Measurements from ENCODE around the gene GTF2F1. TPM values are rescaled to one million over a fixed set of nuclear protein-coding genes. Genes with fewer than 3 reads are reported as not detected.
A peak's percentile ranks its signal among the peaks of the same experiment; 100 is the strongest.

GTF2F1 gene
- 63.3 and 72.4 TPM in 2 replicates for total RNA-seq (ENCODE audit: low replicate concordance)
- long read RNA-seq, transcript GTF2F1-201 (13 exons, 2,731 nt): major isoform, 60 of 75 reads
- long read RNA-seq, partial matches to known transcripts: 7 of 75 reads
- long read RNA-seq, other reads (novel, unspliced or antisense): 8 of 75 reads

GRCh38 chr19:6393074-6393982 is at the start of gene GTF2F1:
TSS of gene GTF2F1 (minus strand) at chr19:6393164. CDS start at chr19:6392995, 169 bp downstream.
- TF ChIP-seq, protein P1, sequence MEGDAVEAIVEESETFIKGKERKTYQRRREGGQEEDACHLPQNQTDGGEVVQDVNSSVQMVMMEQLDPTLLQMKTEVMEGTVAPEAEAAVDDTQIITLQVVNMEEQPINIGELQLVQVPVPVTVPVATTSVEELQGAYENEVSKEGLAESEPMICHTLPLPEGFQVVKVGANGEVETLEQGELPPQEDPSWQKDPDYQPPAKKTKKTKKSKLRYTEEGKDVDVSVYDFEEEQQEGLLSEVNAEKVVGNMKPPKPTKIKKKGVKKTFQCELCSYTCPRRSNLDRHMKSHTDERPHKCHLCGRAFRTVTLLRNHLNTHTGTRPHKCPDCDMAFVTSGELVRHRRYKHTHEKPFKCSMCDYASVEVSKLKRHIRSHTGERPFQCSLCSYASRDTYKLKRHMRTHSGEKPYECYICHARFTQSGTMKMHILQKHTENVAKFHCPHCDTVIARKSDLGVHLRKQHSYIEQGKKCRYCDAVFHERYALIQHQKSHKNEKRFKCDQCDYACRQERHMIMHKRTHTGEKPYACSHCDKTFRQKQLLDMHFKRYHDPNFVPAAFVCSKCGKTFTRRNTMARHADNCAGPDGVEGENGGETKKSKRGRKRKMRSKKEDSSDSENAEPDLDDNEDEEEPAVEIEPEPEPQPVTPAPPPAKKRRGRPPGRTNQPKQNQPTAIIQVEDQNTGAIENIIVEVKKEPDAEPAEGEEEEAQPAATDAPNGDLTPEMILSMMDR (conservative IDR thresholded peaks at IDR 0.05): peak; percentile 26
- Mint-ChIP-seq H3K4me3 (peak within 1 kb of the TSS; percentile 96), H3K9me3 (no peaks in the 10 kb centered on the region), H3K36me3 (peaks cover 8% of the 10 kb centered on the region), H3K4me1 (ENCODE audit: unreplicated experiment) (peaks cover 17% of the 10 kb centered on the region), H3K27ac (peak within 1 kb of the TSS; percentile 94), H3K27me3 (no peaks in the 10 kb centered on the region)
- peak; percentile 97 for DNase-seq (ENCODE audit: extremely low spot score, unreplicated experiment)

GRCh38 chr19:6442087-6442688 is 49.2 kb upstream of the GTF2F1 start:
- TF ChIP-seq, protein P1 (conservative IDR thresholded peaks at IDR 0.05): no peak
- Mint-ChIP-seq H3K4me3 (no peak overlapping the region), H3K27me3 (no peaks in the 10 kb centered on the region), H3K36me3 (peaks cover 21% of the 10 kb centered on the region), H3K4me1 (ENCODE audit: unreplicated experiment) (no peaks in the 10 kb centered on the region), H3K27ac (no peak overlapping the region), H3K9me3 (no peaks in the 10 kb centered on the region)
- DNase-seq (ENCODE audit: extremely low spot score, unreplicated experiment): no peak

DNA sequence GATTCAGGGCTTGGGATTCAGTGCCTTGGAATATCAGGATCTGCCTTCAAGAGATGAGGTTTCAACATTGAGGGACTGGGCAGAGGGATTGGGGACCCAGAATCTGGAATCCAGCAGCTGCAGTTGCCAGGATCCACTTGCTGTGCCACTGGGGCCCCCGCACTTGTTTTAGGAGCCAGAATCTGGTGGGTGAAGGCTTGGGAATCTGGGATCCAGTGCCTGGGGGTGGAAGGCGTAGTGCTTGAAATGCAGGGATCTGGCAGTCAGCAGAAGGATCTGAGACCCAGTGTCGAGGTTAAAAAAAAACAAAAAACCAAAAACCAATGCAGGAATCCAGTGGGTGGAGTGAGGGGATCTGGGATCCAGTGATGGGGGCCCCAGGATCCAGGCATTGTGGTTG is 47.9 kb upstream of the GTF2F1 start:
- H3K36me3 Mint-ChIP-seq: peaks cover 14% of the 10 kb centered on the region
- H3K27ac Mint-ChIP-seq: no peak overlapping the region
- no peak for DNase-seq (ENCODE audit: extremely low spot score, unreplicated experiment)
- no peaks in the 10 kb centered on the region for H3K4me1 Mint-ChIP-seq (ENCODE audit: unreplicated experiment)
- H3K27me3 Mint-ChIP-seq: no peaks in the 10 kb centered on the region
- H3K9me3 Mint-ChIP-seq: no peaks in the 10 kb centered on the region
- TF ChIP-seq, protein P1 (conservative IDR thresholded peaks at IDR 0.05): no peak
- H3K4me3 Mint-ChIP-seq: no peak overlapping the region

DNA sequence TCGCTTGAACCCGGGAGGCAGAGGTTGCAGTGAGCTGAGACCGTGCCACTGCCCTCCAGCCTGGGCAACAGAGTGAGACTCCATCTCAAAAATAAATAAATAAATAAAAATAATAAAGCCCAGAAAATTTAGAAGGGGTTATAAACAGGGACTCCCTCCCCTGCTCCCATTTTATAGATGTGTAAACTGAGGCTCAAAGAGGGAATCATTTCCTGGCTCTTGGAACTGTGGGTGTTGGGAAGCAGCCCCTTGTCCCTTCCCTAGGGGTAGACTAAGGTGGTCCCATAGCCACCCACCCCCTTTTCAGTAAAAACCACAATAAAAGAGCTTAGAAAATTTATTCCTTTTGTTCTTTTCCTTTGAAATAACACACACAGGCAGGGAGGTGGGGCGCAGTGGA is 46.8 kb upstream of the GTF2F1 start:
- H3K9me3 Mint-ChIP-seq: no peaks in the 10 kb centered on the region
- no peaks in the 10 kb centered on the region for H3K27me3 Mint-ChIP-seq
- H3K4me1 Mint-ChIP-seq (ENCODE audit: unreplicated experiment): no peaks in the 10 kb centered on the region
- H3K36me3 Mint-ChIP-seq: peaks cover 14% of the 10 kb centered on the region
- H3K27ac Mint-ChIP-seq: no peak overlapping the region
- no peak overlapping the region for H3K4me3 Mint-ChIP-seq
- TF ChIP-seq, protein P1 (conservative IDR thresholded peaks at IDR 0.05): no peak
- no peak for DNase-seq (ENCODE audit: extremely low spot score, unreplicated experiment)

- TF ChIP-seq, protein P1 (conservative IDR thresholded peaks at IDR 0.05): no peak
- Mint-ChIP-seq H3K36me3 (no peaks in the 10 kb centered on the region), H3K4me1 (ENCODE audit: unreplicated experiment) (no peaks in the 10 kb centered on the region), H3K4me3 (no peak within 1 kb of the TSS), H3K27me3 (peaks cover 20% of the 10 kb centered on the region), H3K27ac (no peak within 1 kb of the TSS), H3K9me3 (no peaks in the 10 kb centered on the region)
- DNase-seq (ENCODE audit: extremely low spot score, unreplicated experiment): no peak
Observed at GRCh38 chr19:6433663-6434062, 40.7 kb upstream of the GTF2F1 start, which contains the start of gene SLC25A41. TSS of gene SLC25A41 (minus strand) at chr19:6433763. CDS start at chr19:6433693, 70 bp downstream.
